Body of pancreas (tissue), 4 donors: Measurements from ENCODE around the gene MUC5B.

ENCODE experiments used
- POLR2A ChIP-seq, 3 donors: fragments of 450-650 bp; IDR thresholded peaks; one replicate each; pipeline ENCODE4 v1.6.1; 2016; ENCODE audit warnings: antibody characterized with exemption in 3 of 3, mild to moderate bottlenecking in 2 of 3
- TF ChIP-seq, protein P1 (sequence below), 7 experiments: fragments of 450-650 bp in 4 of 7; fragments of 200-600 bp in 3 of 7; sonication (generic) in 3 of 7; IDR thresholded peaks; one replicate each; pipeline ENCODE4 v1.5.1; 2016 to 2019; ENCODE audit warnings: antibody characterized with exemption in 7 of 7

DNA sequence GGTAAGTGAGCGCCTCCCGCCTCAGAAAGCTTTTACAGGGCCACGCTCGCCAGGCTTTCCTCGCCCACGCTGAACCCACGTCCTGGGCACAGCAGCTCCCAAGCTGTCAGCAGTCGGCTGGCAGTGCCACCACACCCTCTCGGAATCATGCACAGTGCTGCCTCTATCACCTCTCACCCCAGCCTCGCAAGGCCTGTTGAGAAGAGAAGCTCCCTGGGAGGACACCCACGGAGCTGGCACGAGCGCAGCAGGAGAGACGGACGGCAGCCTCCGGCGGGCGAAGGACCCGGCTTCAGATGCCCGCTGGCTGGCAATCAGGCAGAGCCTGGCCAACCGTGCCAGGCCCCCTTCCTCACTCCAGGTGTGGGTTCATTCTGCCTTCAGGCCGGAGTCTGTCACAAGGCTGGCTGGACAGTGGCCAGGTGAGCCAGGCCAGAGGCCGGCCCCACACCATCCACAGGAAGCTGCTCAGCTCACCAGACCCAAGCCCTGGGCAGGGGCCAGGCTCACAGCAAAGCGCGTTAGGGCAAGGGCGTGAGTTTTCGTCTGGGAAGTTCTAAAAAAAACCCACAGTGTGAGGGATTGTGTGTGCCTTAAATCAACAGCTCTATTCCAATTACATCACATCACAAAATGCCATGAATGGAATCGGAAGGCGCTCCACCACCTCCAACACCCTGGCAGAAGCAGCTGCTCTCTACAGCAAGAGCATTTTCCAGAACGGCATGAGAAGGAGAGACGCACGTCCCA is 53.4 kb downstream of the MUC5B start:
- TF ChIP-seq, protein P1, sequence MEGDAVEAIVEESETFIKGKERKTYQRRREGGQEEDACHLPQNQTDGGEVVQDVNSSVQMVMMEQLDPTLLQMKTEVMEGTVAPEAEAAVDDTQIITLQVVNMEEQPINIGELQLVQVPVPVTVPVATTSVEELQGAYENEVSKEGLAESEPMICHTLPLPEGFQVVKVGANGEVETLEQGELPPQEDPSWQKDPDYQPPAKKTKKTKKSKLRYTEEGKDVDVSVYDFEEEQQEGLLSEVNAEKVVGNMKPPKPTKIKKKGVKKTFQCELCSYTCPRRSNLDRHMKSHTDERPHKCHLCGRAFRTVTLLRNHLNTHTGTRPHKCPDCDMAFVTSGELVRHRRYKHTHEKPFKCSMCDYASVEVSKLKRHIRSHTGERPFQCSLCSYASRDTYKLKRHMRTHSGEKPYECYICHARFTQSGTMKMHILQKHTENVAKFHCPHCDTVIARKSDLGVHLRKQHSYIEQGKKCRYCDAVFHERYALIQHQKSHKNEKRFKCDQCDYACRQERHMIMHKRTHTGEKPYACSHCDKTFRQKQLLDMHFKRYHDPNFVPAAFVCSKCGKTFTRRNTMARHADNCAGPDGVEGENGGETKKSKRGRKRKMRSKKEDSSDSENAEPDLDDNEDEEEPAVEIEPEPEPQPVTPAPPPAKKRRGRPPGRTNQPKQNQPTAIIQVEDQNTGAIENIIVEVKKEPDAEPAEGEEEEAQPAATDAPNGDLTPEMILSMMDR (IDR thresholded peaks at IDR 0.05): no peak
- no peak for TF ChIP-seq POLR2A (IDR thresholded peaks at IDR 0.05)
